H9 (cell line): ENCODE data around the gene TMEM35B. TPM values are rescaled to one million over a fixed set of nuclear protein-coding genes. Genes with fewer than 3 reads are reported as not detected.

Source experiments
- DNase-seq: peaks from one replicate; pipeline ENCODE4 v3.0.0-alpha.2; 2017
- H2AFZ ChIP-seq: one replicate; pipeline ENCODE4 v1.6.1; 2013; ENCODE audit warnings: mild to moderate bottlenecking, low read length, control low read depth, moderate library complexity
- H2AK5ac ChIP-seq: 2 replicates; pipeline ENCODE4 v1.6.1; 2013; ENCODE audit warnings: low read length, control low read depth, mixed read lengths; ENCODE audit not compliant: insufficient read length
- H2BK120ac ChIP-seq: one replicate; pipeline ENCODE4 v1.6.1; 2013; ENCODE audit warnings: low read depth, mild to moderate bottlenecking, low read length, control low read depth, inconsistent platforms; ENCODE audit not compliant: poor library complexity, severe bottlenecking
- H2BK12ac ChIP-seq: 2 replicates; pipeline ENCODE4 v1.6.1; 2013; ENCODE audit warnings: low read length, control low read depth, mixed read lengths, low read depth; ENCODE audit not compliant: insufficient read length
- H2BK15ac ChIP-seq: 2 replicates; pipeline ENCODE4 v1.6.1; 2013; ENCODE audit warnings: low read depth, low read length, control low read depth
- H2BK20ac ChIP-seq: one replicate; pipeline ENCODE4 v1.6.1; 2013; ENCODE audit warnings: low read depth, mild to moderate bottlenecking, low read length, control low read depth, inconsistent platforms; ENCODE audit not compliant: poor library complexity, severe bottlenecking
- H2BK5ac ChIP-seq: 2 replicates; pipeline ENCODE4 v1.6.1; 2013; ENCODE audit warnings: low read length, control low read depth, mixed read lengths; ENCODE audit not compliant: insufficient read length
- H3K14ac ChIP-seq: 2 replicates; pipeline ENCODE4 v1.6.1; 2013; ENCODE audit warnings: low read length, control low read depth; ENCODE audit not compliant: insufficient read depth
- H3K18ac ChIP-seq: 2 replicates; pipeline ENCODE4 v1.6.1; 2013; ENCODE audit warnings: low read depth, mild to moderate bottlenecking, mixed read lengths, low read length, control low read depth; ENCODE audit not compliant: insufficient read length
- H3K23ac ChIP-seq: 2 replicates; pipeline ENCODE4 v1.6.1; 2013; ENCODE audit warnings: low read length, control low read depth, mixed read lengths, low read depth; ENCODE audit not compliant: insufficient read length
- H3K23me2 ChIP-seq: 2 replicates; pipeline ENCODE4 v1.6.1; 2013; ENCODE audit warnings: low read depth, mild to moderate bottlenecking, mixed read lengths, low read length, control low read depth; ENCODE audit not compliant: insufficient read length, poor library complexity, severe bottlenecking
- H3K27ac ChIP-seq: 2 replicates; pipeline ENCODE4 v1.5.1; 2013; ENCODE audit warnings: low read length, control low read depth, mixed read lengths, low read depth; ENCODE audit not compliant: insufficient read length
- H3K27me3 ChIP-seq: 2 replicates; pipeline ENCODE4 v1.6.1; 2013; ENCODE audit warnings: low read length, control low read depth, inconsistent platforms; ENCODE audit not compliant: insufficient read depth
- H3K4ac ChIP-seq: 2 replicates; pipeline ENCODE4 v1.6.1; 2013; ENCODE audit warnings: low read depth, mild to moderate bottlenecking, control low read depth, inconsistent platforms, low read length, moderate library complexity
- H3K4me1 ChIP-seq: 2 replicates; pipeline ENCODE4 v1.6.1; 2013; ENCODE audit warnings: low read length, control low read depth, inconsistent platforms; ENCODE audit not compliant: insufficient read depth
- H3K4me2 ChIP-seq: 2 replicates; pipeline ENCODE4 v1.6.1; 2013; ENCODE audit warnings: low read length, control low read depth, mixed read lengths; ENCODE audit not compliant: insufficient read length, insufficient read depth
- H3K56ac ChIP-seq: 2 replicates; pipeline ENCODE4 v1.6.1; 2013; ENCODE audit warnings: low read depth, mild to moderate bottlenecking, mixed read lengths, low read length, control low read depth; ENCODE audit not compliant: insufficient read length
- H3K79me1 ChIP-seq: 2 replicates; pipeline ENCODE4 v1.6.1; 2013; ENCODE audit warnings: low read depth, mild to moderate bottlenecking, moderate library complexity, low read length, control low read depth, inconsistent platforms; ENCODE audit not compliant: insufficient read depth, poor library complexity, severe bottlenecking
- H3K79me2 ChIP-seq: 2 replicates; pipeline ENCODE4 v1.6.1; 2013; ENCODE audit warnings: low read length, control low read depth, inconsistent platforms; ENCODE audit not compliant: insufficient read depth
- H3K9ac ChIP-seq: 2 replicates; pipeline ENCODE4 v1.6.1; 2013; ENCODE audit warnings: low read length, control low read depth, mixed read lengths; ENCODE audit not compliant: insufficient read length; ENCODE audit errors: extremely low read depth
- H3K9me3 ChIP-seq: one replicate; pipeline ENCODE4 v1.6.1; 2013; ENCODE audit warnings: low read depth, low read length, inconsistent platforms; ENCODE audit not compliant: control insufficient read depth
- H3T11ph ChIP-seq: one replicate; pipeline ENCODE4 v1.6.1; 2013; ENCODE audit warnings: mild to moderate bottlenecking, low read length, control low read depth, inconsistent platforms
- H4K20me1 ChIP-seq: one replicate; pipeline ENCODE4 v1.6.1; 2013; ENCODE audit not compliant: control insufficient read depth, insufficient read length, insufficient read depth
- H4K5ac ChIP-seq: 2 replicates; pipeline ENCODE4 v1.6.1; 2013; ENCODE audit warnings: low read depth, mild to moderate bottlenecking, mixed read lengths, low read length, control low read depth; ENCODE audit not compliant: insufficient read length
- H4K8ac ChIP-seq: replicated peaks from 2 replicates; pipeline ENCODE4 v1.6.1; 2013; ENCODE audit warnings: low read length, control low read depth, mixed read lengths, low read depth; ENCODE audit not compliant: insufficient read length
- H4K91ac ChIP-seq: 2 replicates; pipeline ENCODE4 v1.6.1; 2013; ENCODE audit warnings: low read depth, mild to moderate bottlenecking, moderate library complexity, mixed read lengths, low read length, control low read depth; ENCODE audit not compliant: insufficient read length
- H3K27ac Mint-ChIP-seq, 3 experiments: 2 replicates in 2 of 3; 3 replicates in 1 of 3; pipeline ENCODE4 v1.8.0; 2020 to 2021; ENCODE audit warnings: mixed read lengths in 3 of 3, mild to moderate bottlenecking in 1 of 3, moderate library complexity in 1 of 3
- H3K27me3 Mint-ChIP-seq: 2 replicates; pipeline ENCODE4 v1.8.0; 2021; ENCODE audit warnings: low read depth, mild to moderate bottlenecking, moderate library complexity, mixed read lengths
- H3K36me3 Mint-ChIP-seq, 3 experiments: 2 replicates in 2 of 3; 3 replicates in 1 of 3; pipeline ENCODE4 v1.8.0; 2020 to 2021; ENCODE audit warnings: low read depth in 3 of 3, mixed read lengths in 3 of 3; ENCODE audit not compliant: insufficient read depth in 1 of 3
- H3K4me1 Mint-ChIP-seq, 2 experiments: 2 replicates each; pipeline ENCODE4 v1.8.0; 2020; ENCODE audit warnings: mixed read lengths in 2 of 2
- H3K4me3 Mint-ChIP-seq, 2 experiments: 2 replicates in 1 of 2; 3 replicates in 1 of 2; pipeline ENCODE4 v1.8.0; 2020 to 2021; ENCODE audit warnings: mild to moderate bottlenecking in 2 of 2, mixed read lengths in 2 of 2, moderate library complexity in 1 of 2
- H3K9me3 Mint-ChIP-seq, 2 experiments: 2 replicates in 1 of 2; 3 replicates in 1 of 2; pipeline ENCODE4 v1.8.0; 2020; ENCODE audit warnings: mild to moderate bottlenecking in 2 of 2, mixed read lengths in 2 of 2, moderate library complexity in 1 of 2
- CTCF ChIP-seq: fragments of 200-600 bp; sonication (generic); conservative IDR thresholded peaks from 3 replicates; pipeline ENCODE4 v1.8.0; 2021; ENCODE audit warnings: antibody characterized with exemption, mild to moderate bottlenecking
- WGBS: extraction: QIAGEN DNeasy Blood & Tissue Kit; methylation state at CpG from one replicate; pipeline ENCODE4 v1.1.7; 2013; ENCODE audit warnings: missing lambda C conversion rate, low lambda C conversion rate, mixed read lengths; ENCODE audit not compliant: insufficient read length; ENCODE audit errors: extremely low coverage; 5-methylcytosine and 5-hydroxymethylcytosine counted together
- total RNA-seq: library from RNA; stranded (reverse); gene quantifications from 2 replicates; pipeline ENCODE4 v1.2.1, GENCODE V29; 2021

Gene TMEM35B
- total RNA-seq, 1 experiment from 2014 or later, result 7.7 TPM

DNA sequence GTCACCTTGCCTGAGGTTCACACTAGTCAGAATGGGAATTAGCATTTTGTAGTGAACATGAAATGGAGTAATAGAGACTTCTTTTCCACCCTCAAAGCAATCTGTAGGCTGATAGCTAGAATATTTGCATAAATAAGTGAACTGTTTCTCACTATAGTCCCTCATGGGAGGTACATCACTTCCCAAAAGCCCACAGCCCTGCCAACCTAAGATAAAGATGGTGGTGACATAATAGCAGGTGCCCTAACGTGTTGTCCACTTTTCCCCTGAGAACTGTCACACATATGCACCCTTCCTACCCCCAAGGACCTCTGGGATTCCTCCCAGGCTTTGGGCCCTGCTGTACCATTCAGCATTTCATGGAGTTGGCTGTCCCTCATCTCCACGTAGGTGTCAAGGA lies 4.4 kb downstream of the TMEM35B start:
- Histone ChIP-seq H3K4me1 (0 out of 2 replicates have a peak, but pooled peaks cover 3% of the 10 kb centered on the region), H2BK12ac (no peak overlapping the region), H3K4ac (no peak overlapping the region), H2AK5ac (no peak overlapping the region), H3K27ac (no peak overlapping the region), H3K23me2 (peaks cover 4% of the 10 kb centered on the region), H2AFZ (no peak overlapping the region), H3K4me2 (no peak overlapping the region), H4K20me1 (no peaks in the 10 kb centered on the region), H4K91ac (no peak overlapping the region), H3T11ph (no peak overlapping the region), H3K23ac (no peak overlapping the region), H3K18ac (no peak overlapping the region), H4K8ac (no peak overlapping the region), H3K79me2 (no peaks in the 10 kb centered on the region), H2BK15ac (no peak overlapping the region), H3K79me1 (no peaks in the 10 kb centered on the region), H3K9me3 (no peaks in the 10 kb centered on the region), H4K5ac (no peak overlapping the region), H2BK5ac (no peak overlapping the region), H3K9ac (no peak overlapping the region), H3K56ac (no peak overlapping the region), H3K14ac (no peak overlapping the region), H2BK20ac (no peak overlapping the region), H3K27me3 (no peaks in the 10 kb centered on the region), H2BK120ac (no peak overlapping the region)
- H3K27me3 Mint-ChIP-seq, result no peaks in the 10 kb centered on the region
- H3K4me1 Mint-ChIP-seq, result peaks cover 12% of the 10 kb centered on the region in 2 experiments
- no peak for DNase-seq
- no peaks in the 10 kb centered on the region for H3K9me3 Mint-ChIP-seq
- H3K27ac Mint-ChIP-seq, result no peak overlapping the region
- no CpG with 5 or more reads among the region's 2 CpGs for WGBS
- TF ChIP-seq CTCF, result no peak
- H3K4me3 Mint-ChIP-seq, result no peak overlapping the region
- H3K36me3 Mint-ChIP-seq, result no peaks in the 10 kb centered on the region; a peak in 1 of 7 replicates
